Vagina (tissue), 2 donors: ENCODE data around the gene PRDM10. TPM values are rescaled to one million over a fixed set of nuclear protein-coding genes. Genes with fewer than 3 reads are reported as not detected.

ENCODE experiments used
- DNase-seq, 2 donors: peaks; one replicate each; pipeline ENCODE4 v3.0.0-alpha.2; 2017; ENCODE audit errors: extremely low spot score in 2 of 2
- H3K27ac ChIP-seq: fragments of 200-600 bp; sonication (generic); one replicate; pipeline ENCODE4 v1.5.1; 2019
- H3K27me3 ChIP-seq: fragments of 200-600 bp; sonication (generic); one replicate; pipeline ENCODE4 v1.5.1; 2019
- H3K36me3 ChIP-seq, 2 donors: fragments of 200-600 bp; sonication (generic); one replicate each; pipeline ENCODE4 v1.5.1; 2017 to 2019
- H3K4me1 ChIP-seq: fragments of 200-600 bp; sonication (generic); one replicate; pipeline ENCODE4 v1.5.1; 2019
- H3K4me3 ChIP-seq, 2 donors: fragments of 200-600 bp; sonication (generic); 1 replicate in 1 of 2; 2 replicates in 1 of 2; pipeline ENCODE4 v1.5.1; 2016 to 2019
- H3K9me3 ChIP-seq: fragments of 200-600 bp; sonication (generic); one replicate; pipeline ENCODE4 v1.5.1; 2019
- POLR2A ChIP-seq, 2 donors: fragments of 450-650 bp; IDR thresholded peaks; one replicate each; pipeline ENCODE4 v1.6.1; 2017; ENCODE audit warnings: antibody characterized with exemption in 2 of 2, mild to moderate bottlenecking in 2 of 2, moderate library complexity in 2 of 2
- POLR2AphosphoS5 ChIP-seq, 2 donors: sonication (generic); formaldehyde crosslinking; IDR thresholded peaks; one replicate each; pipeline ENCODE4 v1.9.0; 2017; ENCODE audit warnings: antibody characterized with exemption in 2 of 2, mild to moderate bottlenecking in 2 of 2, low read depth in 1 of 2; ENCODE audit not compliant: insufficient read depth in 1 of 2
- intact Hi-C: fragments of 100-400 bp; cut with DNase I; formaldehyde crosslinking; loops from one replicate; pipeline ENCODE4 v1.15.1; 2023
- total RNA-seq: library from RNA; depleted of rRNA; stranded (reverse); fragments of >200 nt; gene quantifications from one replicate; pipeline ENCODE4 v1.2.3, GENCODE V29; 2016
- TF ChIP-seq, protein P1 (sequence below), 3 experiments: fragments of 450-650 bp in 2 of 3; fragments of 200-600 bp in 1 of 3; sonication (generic) in 1 of 3; IDR thresholded peaks; one replicate each; pipeline ENCODE4 v1.5.1; 2017 to 2019; ENCODE audit warnings: antibody characterized with exemption in 3 of 3, mild to moderate bottlenecking in 2 of 3, moderate library complexity in 2 of 3

Gene PRDM10
- total RNA-seq, 1 donor from 2014 or later, result 11.3 TPM

DNA sequence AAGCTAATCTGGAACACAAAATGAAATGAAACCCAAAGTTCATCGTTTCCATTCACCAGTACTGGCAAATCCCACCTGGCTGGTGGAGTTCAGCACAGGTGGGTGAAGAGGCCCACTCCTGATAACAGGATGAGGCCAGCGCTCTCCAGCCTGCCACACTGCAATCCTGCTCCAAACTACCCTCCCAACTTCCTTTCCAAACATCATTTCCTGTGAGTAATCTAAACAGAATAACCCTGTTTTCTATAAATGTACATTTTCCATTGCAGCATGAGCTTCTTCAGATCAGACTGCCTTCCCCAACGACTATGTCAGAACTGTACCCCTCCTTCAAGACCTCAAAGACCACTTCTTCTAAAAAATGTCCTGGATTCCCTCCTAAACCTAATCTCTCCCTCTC is 91.3 kb downstream of the PRDM10 start:
- H3K36me3 ChIP-seq, result peaks cover 0 to 39% of the 10 kb centered on the region in 2 donors
- DNase-seq, result no peak
- TF ChIP-seq POLR2AphosphoS5 (IDR thresholded peaks at IDR 0.05; ENCODE audit: insufficient read depth in 1 of 2, low read depth in 1 of 2) (no peak), POLR2A (IDR thresholded peaks at IDR 0.05) (no peak)
- TF ChIP-seq, protein P1, sequence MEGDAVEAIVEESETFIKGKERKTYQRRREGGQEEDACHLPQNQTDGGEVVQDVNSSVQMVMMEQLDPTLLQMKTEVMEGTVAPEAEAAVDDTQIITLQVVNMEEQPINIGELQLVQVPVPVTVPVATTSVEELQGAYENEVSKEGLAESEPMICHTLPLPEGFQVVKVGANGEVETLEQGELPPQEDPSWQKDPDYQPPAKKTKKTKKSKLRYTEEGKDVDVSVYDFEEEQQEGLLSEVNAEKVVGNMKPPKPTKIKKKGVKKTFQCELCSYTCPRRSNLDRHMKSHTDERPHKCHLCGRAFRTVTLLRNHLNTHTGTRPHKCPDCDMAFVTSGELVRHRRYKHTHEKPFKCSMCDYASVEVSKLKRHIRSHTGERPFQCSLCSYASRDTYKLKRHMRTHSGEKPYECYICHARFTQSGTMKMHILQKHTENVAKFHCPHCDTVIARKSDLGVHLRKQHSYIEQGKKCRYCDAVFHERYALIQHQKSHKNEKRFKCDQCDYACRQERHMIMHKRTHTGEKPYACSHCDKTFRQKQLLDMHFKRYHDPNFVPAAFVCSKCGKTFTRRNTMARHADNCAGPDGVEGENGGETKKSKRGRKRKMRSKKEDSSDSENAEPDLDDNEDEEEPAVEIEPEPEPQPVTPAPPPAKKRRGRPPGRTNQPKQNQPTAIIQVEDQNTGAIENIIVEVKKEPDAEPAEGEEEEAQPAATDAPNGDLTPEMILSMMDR (IDR thresholded peaks at IDR 0.05), result no peak
- H3K27ac ChIP-seq, result no peak overlapping the region
- intact Hi-C loops, result no loop called here
- no peak overlapping the region for H3K4me3 ChIP-seq
- no peaks in the 10 kb centered on the region for H3K27me3 ChIP-seq
- H3K9me3 ChIP-seq, result no peaks in the 10 kb centered on the region
- no peaks in the 10 kb centered on the region for H3K4me1 ChIP-seq

DNA sequence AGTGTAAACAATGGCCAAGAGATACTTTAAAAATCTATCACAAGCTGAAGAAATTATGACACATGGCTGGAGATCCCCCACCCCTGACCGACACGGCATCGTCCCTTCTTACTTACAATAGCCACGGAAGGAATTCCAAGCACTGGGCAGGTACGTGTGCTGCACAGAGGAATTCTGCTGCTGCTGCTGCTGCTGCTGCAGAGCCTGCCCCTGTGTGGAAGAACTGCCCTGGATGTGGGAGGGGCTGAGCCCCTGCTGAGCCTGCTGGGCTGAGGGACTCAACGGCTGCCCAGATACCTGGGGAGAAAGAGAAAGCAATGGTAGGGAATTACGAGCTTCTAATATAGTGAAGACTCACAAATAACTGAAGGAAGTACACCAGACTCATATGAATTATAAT is 92.3 kb downstream of the PRDM10 start:
- no peaks in the 10 kb centered on the region for H3K4me1 ChIP-seq
- H3K36me3 ChIP-seq, result peaks cover 0 to 38% of the 10 kb centered on the region in 2 donors
- H3K27ac ChIP-seq, result no peak overlapping the region
- TF ChIP-seq, protein P1 (IDR thresholded peaks at IDR 0.05), result no peak
- no peak for TF ChIP-seq POLR2AphosphoS5 (IDR thresholded peaks at IDR 0.05; ENCODE audit: insufficient read depth in 1 of 2, low read depth in 1 of 2)
- TF ChIP-seq POLR2A (IDR thresholded peaks at IDR 0.05), result no peak
- DNase-seq, result no peak
- intact Hi-C loops, result no loop called here
- H3K9me3 ChIP-seq, result no peaks in the 10 kb centered on the region
- no peak overlapping the region for H3K4me3 ChIP-seq
- H3K27me3 ChIP-seq, result no peaks in the 10 kb centered on the region

DNA sequence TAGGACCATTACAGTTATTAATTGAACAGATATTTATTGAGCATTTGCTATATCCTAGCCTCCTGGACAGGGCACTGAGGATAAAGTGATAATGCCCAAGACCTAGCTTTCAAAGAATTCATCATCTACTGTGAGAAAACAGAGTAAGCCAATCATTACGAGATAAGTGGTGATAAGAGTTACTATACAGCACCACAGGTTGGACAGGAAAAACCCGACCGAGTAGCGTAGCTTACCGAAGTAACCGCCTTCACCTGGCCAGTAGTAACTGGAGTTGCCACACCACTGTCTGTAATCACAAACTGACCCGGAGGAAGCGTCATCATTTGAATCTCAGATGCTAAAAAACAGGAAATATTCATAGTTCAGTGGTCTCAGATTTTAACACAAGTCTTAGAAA is 97.2 kb downstream of the PRDM10 start:
- intact Hi-C loops, result no loop called here
- no peak for TF ChIP-seq POLR2AphosphoS5 (IDR thresholded peaks at IDR 0.05; ENCODE audit: insufficient read depth in 1 of 2, low read depth in 1 of 2)
- no peak for TF ChIP-seq POLR2A (IDR thresholded peaks at IDR 0.05)
- TF ChIP-seq, protein P1 (IDR thresholded peaks at IDR 0.05), result no peak
- Histone ChIP-seq H3K27ac (no peak overlapping the region), H3K36me3 (peaks cover 0 to 41% of the 10 kb centered on the region in 2 donors), H3K9me3 (no peaks in the 10 kb centered on the region), H3K4me3 (no peak overlapping the region), H3K27me3 (no peaks in the 10 kb centered on the region), H3K4me1 (no peaks in the 10 kb centered on the region)
- no peak for DNase-seq

DNA sequence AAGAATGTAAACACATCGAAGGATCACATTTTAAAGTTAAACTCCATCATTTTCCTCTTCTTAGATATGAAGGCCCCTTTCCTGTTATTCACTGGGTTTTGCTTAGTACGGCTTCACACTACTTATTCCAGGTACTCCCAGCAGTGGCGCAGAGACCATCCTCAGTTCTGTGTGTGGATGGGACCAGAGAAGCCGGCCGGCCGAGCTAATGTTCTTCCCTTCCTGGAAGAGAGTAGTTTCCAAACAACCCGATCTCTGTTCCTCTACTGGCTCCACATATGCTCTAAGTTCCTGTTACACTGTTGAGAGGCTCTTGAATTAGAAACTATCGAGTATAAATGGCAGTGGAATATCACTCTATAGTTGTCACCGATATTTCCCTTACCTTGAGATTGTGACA is 106.6 kb downstream of the PRDM10 start:
- Histone ChIP-seq H3K4me1 (peaks cover 12% of the 10 kb centered on the region), H3K27ac (peak overlapping the region; percentile 72), H3K36me3 (peaks cover 0 to 15% of the 10 kb centered on the region in 2 donors), H3K27me3 (no peaks in the 10 kb centered on the region), H3K4me3 (peak overlapping the region; percentile 66 to 88), H3K9me3 (no peaks in the 10 kb centered on the region)
- TF ChIP-seq, protein P1 (IDR thresholded peaks at IDR 0.05), result no peak
- TF ChIP-seq POLR2AphosphoS5 (IDR thresholded peaks at IDR 0.05; ENCODE audit: insufficient read depth in 1 of 2, low read depth in 1 of 2), result no peak
- TF ChIP-seq POLR2A (IDR thresholded peaks at IDR 0.05), result no peak
- no peak for DNase-seq
- intact Hi-C loops, result no loop called here

DNA sequence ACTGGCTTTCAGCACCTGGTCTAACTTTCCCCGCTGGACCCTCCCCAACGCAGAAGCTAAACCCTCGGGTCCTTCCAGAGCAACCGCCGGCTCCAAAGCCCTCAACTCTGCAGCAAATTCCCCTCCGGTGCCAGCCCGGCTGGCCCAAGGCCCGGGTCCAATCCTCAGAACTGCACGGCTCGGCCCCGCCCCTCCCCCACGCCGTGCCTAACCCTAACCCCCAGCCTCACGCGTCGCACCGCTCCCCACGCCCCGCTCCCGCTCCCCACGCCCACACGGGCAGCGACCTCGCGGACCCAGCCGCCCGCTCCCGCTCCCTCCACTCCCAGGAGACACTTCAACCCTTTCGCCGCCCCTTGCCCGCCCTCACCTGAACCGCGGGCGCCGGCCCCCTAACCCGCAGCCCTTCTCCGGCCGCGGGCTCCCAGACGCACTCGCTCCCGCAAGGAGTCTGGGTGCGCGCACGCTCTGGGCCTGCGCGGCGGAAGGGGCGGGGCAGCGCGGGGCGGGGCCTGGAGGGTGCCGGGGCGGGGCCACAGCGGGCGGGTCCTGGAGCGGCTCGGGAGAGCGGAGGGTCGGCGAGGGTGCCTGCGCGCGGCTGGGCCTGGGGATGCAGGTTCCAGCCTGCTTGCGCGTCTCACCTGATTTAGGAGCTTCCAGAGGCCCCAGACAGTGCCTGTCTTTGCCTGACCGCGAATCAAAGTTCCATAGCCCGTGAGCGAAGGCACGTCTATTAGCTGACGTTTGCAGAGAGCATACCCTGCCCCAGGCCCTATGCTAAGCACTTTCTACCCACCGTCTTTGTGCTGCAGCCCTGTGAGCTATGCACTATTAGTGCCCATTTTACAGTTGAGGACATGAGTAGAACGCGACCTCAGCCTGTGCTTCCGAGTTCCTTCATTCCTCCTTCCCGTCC is 107.3 kb downstream of the PRDM10 start, which contains the start of gene NFRKB:
Gene NFRKB (minus strand): TSS at position 453 of the 916 bp plus-strand sequence. CDS start 2,729 bp downstream, outside the sequence.
- no peaks in the 10 kb centered on the region for H3K27me3 ChIP-seq
- H3K4me1 ChIP-seq, result peaks cover 12% of the 10 kb centered on the region
- H3K4me3 ChIP-seq, result peak within 1 kb of the TSS; percentile 66 to 88
- intact Hi-C loops, result no loop called here
- peaks cover 0 to 17% of the 10 kb centered on the region in 2 donors for H3K36me3 ChIP-seq
- no peak for DNase-seq
- H3K27ac ChIP-seq, result peak within 1 kb of the TSS; percentile 72
- H3K9me3 ChIP-seq, result no peaks in the 10 kb centered on the region
- TF ChIP-seq, protein P1 (IDR thresholded peaks at IDR 0.05), result no peak
- TF ChIP-seq POLR2AphosphoS5 (IDR thresholded peaks at IDR 0.05; ENCODE audit: insufficient read depth in 1 of 2, low read depth in 1 of 2) (peak in 1 of 2 donors; percentile 78), POLR2A (IDR thresholded peaks at IDR 0.05) (peak in 1 of 2 donors; percentile 23)
